Neural cell (in vitro differentiated cells): ENCODE measurements around the gene RHOXF1. TPM values are rescaled to one million over a fixed set of nuclear protein-coding genes. Genes with fewer than 3 reads are reported as not detected.
"Not testable (repeated sequence)": the region's sequence is repeated elsewhere in the genome, so short reads cannot be mapped to it uniquely, and the experiment has no call there.

ENCODE experiments used
- H2AFZ ChIP-seq: fragments of 200-600, 300-800 bp; sonication (generic), shearing (Covaris generic); 2 replicates; pipeline ENCODE4 v1.6.0; 2014; ENCODE audit warnings: low read depth, mild to moderate bottlenecking, antibody characterized with exemption, low read length, moderate library complexity
- H3F3A ChIP-seq: fragments of 200-600 bp; shearing (Covaris generic); 2 replicates; pipeline ENCODE4 v1.6.1; 2016; ENCODE audit warnings: mild to moderate bottlenecking, moderate library complexity, mixed read lengths, antibody characterized with exemption, low read length; ENCODE audit not compliant: insufficient read depth, poor library complexity, severe bottlenecking
- H3K27ac ChIP-seq: fragments of 200-600, 300-800 bp; sonication (generic), shearing (Covaris generic); 2 replicates; pipeline ENCODE4 v1.5.1; 2014; ENCODE audit warnings: mild to moderate bottlenecking, low read length, moderate library complexity
- H3K27me3 ChIP-seq: fragments of 300-800, 200-600 bp; sonication (generic), shearing (Covaris generic); 2 replicates; pipeline ENCODE4 v1.6.0; 2014; ENCODE audit warnings: mild to moderate bottlenecking, low read depth, low read length, moderate library complexity; ENCODE audit not compliant: insufficient read depth
- H3K36me3 ChIP-seq: fragments of 300-800, 200-600 bp; sonication (generic), shearing (Covaris generic); 2 replicates; pipeline ENCODE4 v1.5.1; 2014; ENCODE audit warnings: mild to moderate bottlenecking, antibody characterized with exemption, low read length, moderate library complexity; ENCODE audit not compliant: insufficient read depth
- H3K4me2 ChIP-seq: fragments of 300-800, 200-600 bp; sonication (generic), shearing (Covaris generic); 2 replicates; pipeline ENCODE4 v1.6.0; 2014; ENCODE audit warnings: mild to moderate bottlenecking, low read length
- H3K4me3 ChIP-seq: fragments of 300-800, 200-600 bp; sonication (generic), shearing (Covaris generic); 2 replicates; pipeline ENCODE4 v1.5.1; 2014; ENCODE audit warnings: mild to moderate bottlenecking, low read length, moderate library complexity
- H3K79me2 ChIP-seq: fragments of 200-600 bp; shearing (Covaris generic); replicated peaks from 2 replicates; pipeline ENCODE4 v1.6.0; 2014; ENCODE audit warnings: mild to moderate bottlenecking, low read length, moderate library complexity; ENCODE audit not compliant: insufficient read depth
- H3K9ac ChIP-seq: fragments of 300-800, 200-600 bp; sonication (generic), shearing (Covaris generic); 2 replicates; pipeline ENCODE4 v1.6.1; 2016; ENCODE audit warnings: mild to moderate bottlenecking, low read length, mixed read lengths
- H3K9me2 ChIP-seq: fragments of 200-600 bp; shearing (Covaris generic); 2 replicates; pipeline ENCODE4 v1.6.1; 2016; ENCODE audit warnings: mild to moderate bottlenecking, low read length, mixed read lengths; ENCODE audit not compliant: insufficient read depth
- H3K9me3 ChIP-seq: fragments of 200-600, 300-800 bp; sonication (generic), shearing (Covaris generic); 2 replicates; pipeline ENCODE4 v1.6.1; 2016; ENCODE audit warnings: mild to moderate bottlenecking, mixed run types, low read length, moderate library complexity, mixed read lengths
- H4K20me1 ChIP-seq: fragments of 200-600 bp; shearing (Covaris generic); 2 replicates; pipeline ENCODE4 v1.6.1; 2016; ENCODE audit warnings: mild to moderate bottlenecking, mixed run types; ENCODE audit not compliant: insufficient read depth
- CTCF ChIP-seq: fragments of 450-650 bp; IDR thresholded peaks from 2 replicates; pipeline ENCODE4 v1.5.1; 2014; ENCODE audit warnings: antibody characterized with exemption, mild to moderate bottlenecking, moderate library complexity; ENCODE audit not compliant: poor library complexity, severe bottlenecking
- EP300 ChIP-seq: fragments of 450-650 bp; conservative IDR thresholded peaks from 2 replicates; pipeline ENCODE4 v1.6.1; 2014; ENCODE audit warnings: antibody characterized with exemption, mild to moderate bottlenecking, moderate library complexity; ENCODE audit not compliant: poor library complexity, severe bottlenecking
- EZH2 ChIP-seq: fragments of 200-600, 300-800 bp; shearing (Covaris generic), sonication (generic); IDR thresholded peaks from 2 replicates; pipeline ENCODE4 v1.6.1; 2014; ENCODE audit warnings: antibody characterized with exemption, low read length, borderline replicate concordance, mild to moderate bottlenecking; ENCODE audit not compliant: insufficient read depth, poor library complexity, severe bottlenecking
- MXI1 ChIP-seq: fragments of 450-650 bp; conservative IDR thresholded peaks from 2 replicates; pipeline ENCODE4 v1.6.1; 2014; ENCODE audit warnings: antibody characterized with exemption, mild to moderate bottlenecking; ENCODE audit not compliant: poor library complexity, severe bottlenecking
- POLR2AphosphoS5 ChIP-seq: IDR thresholded peaks from 2 replicates; pipeline ENCODE4 v1.6.1; 2012
- RAD21 ChIP-seq: fragments of 450-650 bp; conservative IDR thresholded peaks from 2 replicates; pipeline ENCODE4 v1.6.1; 2014; ENCODE audit warnings: antibody characterized with exemption, mild to moderate bottlenecking, moderate library complexity
- REST ChIP-seq: IDR thresholded peaks from 2 replicates; pipeline ENCODE4 v1.6.1; 2012; ENCODE audit warnings: borderline replicate concordance
- SMC3 ChIP-seq: fragments of 450-650 bp; conservative IDR thresholded peaks from 2 replicates; pipeline ENCODE4 v1.6.1; 2014; ENCODE audit warnings: antibody characterized with exemption, mild to moderate bottlenecking, moderate library complexity; ENCODE audit not compliant: poor library complexity
- TAF1 ChIP-seq: IDR thresholded peaks from 2 replicates; pipeline ENCODE4 v1.6.1; 2012; ENCODE audit warnings: low read depth
- polyA minus RNA-seq: library from RNA; depleted of rRNA, polyadenylated mRNA; stranded (reverse); fragments of >200 nt; gene quantifications from 2 replicates; pipeline ENCODE4 v1.2.3, GENCODE V29; 2014
- polyA plus RNA-seq: library from polyadenylated mRNA; depleted of rRNA; stranded (reverse); fragments of >200 nt; gene quantifications from 2 replicates; pipeline ENCODE4 v1.2.3, GENCODE V29; 2014

The RHOXF1 gene, protein sequence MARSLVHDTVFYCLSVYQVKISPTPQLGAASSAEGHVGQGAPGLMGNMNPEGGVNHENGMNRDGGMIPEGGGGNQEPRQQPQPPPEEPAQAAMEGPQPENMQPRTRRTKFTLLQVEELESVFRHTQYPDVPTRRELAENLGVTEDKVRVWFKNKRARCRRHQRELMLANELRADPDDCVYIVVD
- polyA plus RNA-seq (1.6 TPM in 2 replicates), polyA minus RNA-seq (1.4 TPM in 1 of 2 replicates, not detected in the other)

DNA sequence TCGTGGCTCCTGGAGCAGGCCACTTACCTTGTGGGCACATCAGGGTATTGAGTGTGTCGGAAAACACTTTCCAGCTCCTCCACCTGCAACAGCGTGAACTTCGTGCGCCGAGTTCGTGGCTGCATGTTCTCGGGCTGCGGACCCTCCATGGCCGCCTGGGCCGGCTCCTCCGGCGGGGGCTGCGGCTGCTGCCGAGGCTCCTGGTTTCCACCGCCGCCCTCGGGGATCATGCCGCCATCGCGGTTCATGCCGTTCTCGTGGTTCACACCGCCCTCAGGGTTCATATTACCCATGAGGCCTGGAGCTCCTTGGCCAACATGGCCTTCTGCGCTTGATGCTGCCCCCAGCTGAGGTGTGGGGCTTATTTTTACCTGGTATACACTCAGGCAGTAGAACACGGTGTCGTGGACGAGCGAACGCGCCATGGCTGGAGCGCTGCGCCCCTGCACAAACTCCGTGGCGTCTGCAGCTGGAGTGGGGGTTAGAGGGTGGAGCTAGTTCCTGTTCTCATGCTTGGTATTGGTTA is at the start of gene RHOXF1:
Gene RHOXF1 (minus strand): TSS at position 476 of the 526 bp plus-strand sequence. CDS start 51 bp downstream, at position 425.
- TF ChIP-seq TAF1 (no peak), EZH2 (no peak), EP300 (no peak), CTCF (no peak), RAD21 (no peak), SMC3 (no peak), POLR2AphosphoS5 (no peak), REST (no peak), MXI1 (no peak)
- Histone ChIP-seq H3K27ac (no peak within 1 kb of the TSS), H3F3A (no peaks in the 10 kb centered on the region), H2AFZ (no peak within 1 kb of the TSS), H4K20me1 (no peaks in the 10 kb centered on the region), H3K36me3 (no peaks in the 10 kb centered on the region), H3K27me3 (no peaks in the 10 kb centered on the region), H3K9me2 (no peaks in the 10 kb centered on the region), H3K9ac (no peak within 1 kb of the TSS), H3K4me3 (no peak within 1 kb of the TSS), H3K79me2 (no peaks in the 10 kb centered on the region), H3K4me2 (no peak within 1 kb of the TSS), H3K9me3 (no peaks in the 10 kb centered on the region)

DNA sequence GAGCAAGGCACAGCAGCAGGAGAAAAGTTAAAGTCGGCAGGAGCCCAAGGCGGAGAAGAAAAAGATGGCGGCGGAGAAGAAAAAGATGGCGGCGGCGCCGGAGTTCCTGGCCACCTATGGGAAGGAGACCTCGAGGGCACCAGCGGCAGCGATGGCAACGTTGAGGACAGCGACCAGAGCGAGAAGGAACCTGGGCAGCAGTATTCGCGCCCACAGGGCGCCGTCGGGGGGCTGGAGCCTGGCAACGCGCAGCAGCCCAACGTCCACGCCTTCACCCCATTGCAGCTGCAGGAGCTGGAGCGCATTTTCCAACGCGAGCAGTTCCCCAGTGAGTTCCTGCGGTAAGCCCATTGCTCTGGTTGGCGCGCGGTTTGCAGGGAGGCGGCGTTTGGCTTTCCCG is 43.4 kb upstream of the RHOXF1 start:
- H3K9ac ChIP-seq, H3K9me3 ChIP-seq, H3K79me2 ChIP-seq, H3K4me3 ChIP-seq, H3K9me2 ChIP-seq, H2AFZ ChIP-seq, H3K36me3 ChIP-seq, H3K4me2 ChIP-seq, H3K27ac ChIP-seq, H3F3A ChIP-seq, H3K27me3 ChIP-seq, H4K20me1 ChIP-seq: not testable (repeated sequence)

DNA sequence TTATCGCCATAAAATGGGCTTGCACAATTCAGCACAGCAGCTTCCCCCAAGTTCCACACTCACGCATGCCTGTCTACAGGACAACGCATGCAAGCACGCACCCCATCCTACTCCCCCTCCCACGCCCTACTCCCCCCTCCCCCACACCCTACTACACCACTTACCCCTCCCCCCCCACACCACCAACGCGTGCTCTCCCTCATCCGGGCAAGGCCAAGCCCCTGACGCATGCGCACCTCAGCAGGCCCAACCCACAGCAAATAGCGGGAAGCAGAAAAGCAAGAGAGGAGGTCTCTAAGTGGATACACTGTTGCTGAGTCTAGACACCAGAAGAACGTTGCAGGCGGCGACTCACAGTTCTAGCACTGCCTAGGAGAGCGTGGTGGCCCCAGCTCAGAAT is 42.6 kb upstream of the RHOXF1 start, which contains the start of gene RHOXF2:
Gene RHOXF2 (plus strand): TSS at position 301 of the 400 bp plus-strand sequence. CDS start 138 bp downstream, outside the sequence.
- H3K27me3 ChIP-seq, H3K36me3 ChIP-seq, H3F3A ChIP-seq, H3K79me2 ChIP-seq, H3K4me3 ChIP-seq, H3K4me2 ChIP-seq, H3K9ac ChIP-seq, H4K20me1 ChIP-seq, H3K9me3 ChIP-seq, H2AFZ ChIP-seq, H3K9me2 ChIP-seq, H3K27ac ChIP-seq: not testable (repeated sequence)

- not testable (repeated sequence) for H3K36me3 ChIP-seq, H3K4me2 ChIP-seq, H3K79me2 ChIP-seq, H2AFZ ChIP-seq, H3F3A ChIP-seq, H3K9me2 ChIP-seq, H3K27me3 ChIP-seq, H3K27ac ChIP-seq, H3K9ac ChIP-seq, H3K4me3 ChIP-seq, H4K20me1 ChIP-seq, H3K9me3 ChIP-seq
Observed at GRCh38 chrX:120150109-120150744, 34.5 kb upstream of the RHOXF1 start.
